Measurements from ENCODE around the gene DACH2.

The DACH2 gene

DNA sequence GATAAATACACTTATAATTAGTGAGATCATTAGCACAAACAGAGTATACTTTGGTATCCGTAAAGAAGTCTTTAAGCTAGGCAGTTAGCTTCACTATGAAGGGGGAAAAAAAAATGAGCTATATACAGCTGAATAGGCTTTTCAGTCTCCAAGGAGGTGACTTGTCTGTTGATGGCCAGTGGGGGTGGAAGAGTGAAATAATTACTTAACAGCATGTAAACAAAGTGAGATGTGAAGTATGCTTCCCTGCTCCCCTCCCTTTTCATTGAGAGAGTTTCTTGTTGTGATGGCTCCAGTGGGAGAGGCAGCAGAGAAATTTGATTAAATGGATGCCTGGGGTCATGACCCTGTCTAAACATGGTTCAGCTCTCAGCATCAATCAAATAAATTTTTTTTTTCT lies 180.9 kb downstream of the DACH2 start:
- DNase-seq = no peak

DNA sequence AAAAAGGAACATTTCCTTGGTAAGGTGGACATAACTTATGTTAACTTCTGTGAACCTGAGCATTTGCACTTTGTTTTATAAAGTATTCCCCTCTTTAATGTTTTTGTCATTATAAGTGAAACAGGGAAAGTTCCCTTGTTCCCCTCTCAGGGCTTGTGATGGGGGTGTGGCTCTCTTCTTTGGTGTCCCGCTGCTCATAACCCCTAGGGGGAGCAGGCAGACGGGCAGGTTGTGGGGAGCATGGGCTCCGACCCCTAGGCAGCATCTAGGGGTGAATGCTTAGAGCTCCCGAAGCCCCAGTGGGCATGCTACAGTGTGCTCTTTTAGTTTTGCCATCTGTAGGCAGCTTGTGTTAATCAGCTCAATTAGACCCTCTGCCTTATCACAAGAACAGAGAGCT lies 200.4 kb downstream of the DACH2 start:
- no peak for DNase-seq

DNA sequence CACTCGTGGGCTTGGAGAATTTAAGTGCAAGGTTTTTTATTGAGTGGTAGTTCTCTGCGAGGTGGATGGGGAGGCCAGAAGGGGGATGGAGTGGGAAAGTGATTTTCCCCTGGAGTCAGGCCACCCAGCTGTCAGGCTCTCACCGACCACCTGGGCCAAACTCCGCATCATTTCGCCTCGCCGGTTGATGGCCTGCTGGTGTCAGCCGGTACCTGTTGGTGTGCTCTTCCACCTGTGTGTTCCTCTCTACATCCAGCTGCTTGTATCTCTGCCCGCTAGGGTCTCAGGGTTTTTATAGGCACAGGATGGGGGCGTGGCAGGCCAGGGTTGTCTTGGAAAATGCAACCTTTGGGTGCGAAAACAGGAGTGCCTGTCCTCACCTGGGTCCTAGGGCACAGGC lies 200.9 kb downstream of the DACH2 start:
- no peak for DNase-seq

- no peak for DNase-seq
These were observed 221.8 kb downstream of the DACH2 start for GRCh38 chrX:86369847-86370630.

- DNase-seq = no peak
These were observed 222.7 kb downstream of the DACH2 start for GRCh38 chrX:86370927-86371326.

DNA sequence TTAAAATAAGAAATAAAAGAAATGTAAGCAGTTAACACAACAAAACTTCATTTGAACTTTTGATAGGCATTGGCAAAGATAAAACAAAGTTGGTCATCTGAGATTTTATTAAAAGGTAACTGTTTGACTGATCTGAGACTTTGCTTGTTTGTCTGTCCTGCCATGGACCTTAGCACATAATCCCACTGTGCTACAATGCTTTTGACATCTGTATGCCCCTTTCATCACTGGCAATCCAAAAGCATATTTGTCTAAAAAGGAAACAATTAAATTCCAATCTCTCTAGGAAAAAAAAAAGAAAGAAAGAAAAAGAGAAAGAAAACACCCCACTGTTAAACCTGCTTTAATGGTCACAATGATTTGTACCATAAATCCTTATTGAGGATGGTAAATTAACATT lies 231.0 kb downstream of the DACH2 start:
- no peak for DNase-seq

DNA sequence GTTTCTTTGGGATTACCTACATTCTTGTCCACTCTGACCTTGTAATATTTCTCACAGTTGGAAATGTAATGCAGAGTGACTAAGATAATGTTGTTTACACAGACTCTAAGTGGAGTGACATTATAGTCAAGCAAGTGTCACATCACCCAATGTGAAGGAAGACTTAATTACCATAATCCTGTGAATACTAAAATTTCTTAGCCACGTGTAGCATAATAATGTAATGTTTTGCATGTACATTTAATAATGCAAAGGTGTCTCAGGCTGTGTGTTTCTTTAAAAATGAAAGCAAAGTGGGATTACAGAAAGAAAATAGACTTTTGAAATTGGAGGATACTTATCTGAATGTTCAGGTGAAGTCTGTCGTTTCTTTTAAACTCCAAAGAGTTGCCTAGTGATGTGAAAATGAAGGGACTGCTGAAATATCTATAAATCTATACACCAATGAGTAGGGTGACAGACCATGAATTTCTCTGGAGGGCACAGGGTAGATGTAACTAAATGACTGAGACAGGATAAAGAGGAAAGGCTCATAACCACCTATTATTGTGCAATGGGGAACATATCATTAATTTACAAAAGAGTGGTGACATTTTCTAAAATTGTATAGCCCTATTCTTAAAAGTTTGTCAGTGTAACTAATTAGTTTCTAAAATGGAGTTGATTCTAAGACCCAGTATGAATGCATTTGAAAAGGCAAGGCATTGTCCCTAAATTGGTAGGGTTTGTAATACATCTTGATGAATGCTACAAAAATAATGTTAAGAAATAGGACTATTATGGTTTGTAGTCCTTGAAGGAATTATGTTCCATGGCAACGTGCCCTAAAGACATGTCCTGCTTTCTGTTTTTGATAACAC lies 235.7 kb downstream of the DACH2 start:
- no peak for DNase-seq

GRCh38 chrX:86407371-86407770 lies 259.1 kb downstream of the DACH2 start:
- no peak for DNase-seq

- no peak for DNase-seq
These were observed 273.5 kb downstream of the DACH2 start for GRCh38 chrX:86421771-86422170.

DNA sequence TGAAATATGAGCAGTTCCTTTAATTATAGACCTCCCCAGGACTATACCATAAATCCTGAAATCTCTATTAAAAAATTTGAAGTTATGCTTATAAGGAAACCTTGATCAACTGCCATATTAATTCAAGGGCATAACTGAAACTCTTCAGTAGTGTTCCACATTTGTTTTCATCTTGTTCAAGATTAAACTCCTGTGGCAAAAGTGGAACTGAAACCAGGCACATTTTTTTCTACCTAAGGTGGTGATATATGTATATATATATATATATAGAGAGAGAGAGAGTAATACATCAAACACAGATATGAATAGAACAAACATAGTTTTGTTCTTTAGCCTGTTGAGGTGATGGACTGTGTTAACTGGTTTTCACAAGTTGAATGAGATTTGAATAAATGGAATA lies 287.9 kb downstream of the DACH2 start:
- DNase-seq = no peak

- no peak for DNase-seq
These were observed 307.2 kb downstream of the DACH2 start for GRCh38 chrX:86455495-86455894.

GRCh38 chrX:86460760-86461159 lies 312.5 kb downstream of the DACH2 start:
- no peak for DNase-seq

DNA sequence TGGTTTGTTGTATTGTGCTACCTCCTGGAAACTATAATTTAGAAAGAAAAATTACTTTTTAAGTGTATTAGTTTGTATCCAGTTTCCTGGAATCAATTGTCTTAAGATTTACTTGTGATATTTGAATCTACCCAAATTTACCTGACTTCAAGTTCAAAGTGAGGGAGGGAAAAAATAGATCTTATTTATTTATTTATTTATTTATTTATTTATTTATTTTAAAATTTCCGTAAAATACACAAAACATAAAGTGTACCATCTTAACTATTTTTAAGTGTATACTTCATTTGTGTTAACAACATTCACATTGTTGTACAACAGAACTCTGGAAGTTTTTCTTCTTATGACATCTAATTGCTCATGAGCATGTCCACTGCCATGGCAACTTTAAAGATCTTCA lies 356.0 kb downstream of the DACH2 start:
- no peak for DNase-seq

DNA sequence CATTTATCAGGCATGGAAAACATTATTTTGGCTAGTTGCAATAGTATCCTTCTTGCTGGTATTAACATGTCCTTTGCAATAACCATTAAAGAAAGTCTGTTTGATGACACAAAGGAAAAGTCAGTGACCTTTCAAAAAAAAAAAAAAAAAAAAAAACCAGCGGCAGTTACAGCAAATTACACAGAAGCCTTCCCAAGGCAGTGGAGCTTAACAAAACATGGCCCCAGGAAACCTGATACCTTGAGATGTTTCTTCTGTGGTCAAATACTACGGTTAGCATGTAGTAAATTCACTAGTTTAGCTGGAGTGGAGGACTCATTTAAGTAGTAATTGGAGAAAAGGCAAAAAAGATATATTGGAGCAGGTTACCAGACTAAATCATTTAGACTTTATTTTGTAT lies 359.1 kb downstream of the DACH2 start:
- no peak for DNase-seq

- DNase-seq = no peak
These were observed 431.5 kb downstream of the DACH2 start for GRCh38 chrX:86579777-86580176.

DNA sequence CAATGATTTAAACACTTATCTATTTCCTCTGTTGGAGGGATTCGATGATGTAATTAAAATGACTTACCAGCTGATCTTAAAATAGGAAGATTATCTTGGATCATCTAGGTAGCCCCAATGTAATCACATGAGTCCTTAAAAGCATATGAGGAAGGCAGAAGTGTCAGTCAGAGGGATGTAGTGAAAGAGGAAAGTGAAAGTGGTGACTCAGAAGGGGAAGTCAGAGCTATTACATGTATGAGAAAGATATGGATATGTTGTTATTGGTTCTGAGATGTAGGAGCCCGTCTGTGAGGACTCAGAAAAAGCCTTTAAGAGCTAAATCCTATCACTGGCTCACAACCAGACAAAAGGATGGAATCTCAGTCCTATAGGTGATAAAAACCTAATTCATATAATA lies 456.4 kb downstream of the DACH2 start:
- DNase-seq = peak in 1 of 5 donors; percentile 3

DNA sequence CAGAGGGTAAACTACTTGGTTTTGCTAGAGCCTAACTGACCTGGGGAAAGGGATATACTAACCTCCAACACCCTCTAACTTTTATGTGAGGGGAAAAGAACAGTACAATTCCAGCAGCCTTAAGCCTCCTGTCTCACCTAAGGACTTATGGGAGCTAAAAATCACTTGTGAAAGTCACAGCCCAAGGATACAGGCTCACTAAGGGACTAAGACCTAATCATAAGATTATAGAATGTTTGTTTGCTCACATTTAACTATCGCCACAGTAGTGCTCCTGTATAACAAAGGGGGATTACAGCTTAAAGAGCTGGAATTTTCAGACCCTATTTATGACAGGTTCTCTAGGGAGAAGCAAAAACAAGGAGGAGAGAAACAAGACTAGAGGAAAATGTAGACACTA lies 548.7 kb downstream of the DACH2 start:
- no peak for DNase-seq

DNA sequence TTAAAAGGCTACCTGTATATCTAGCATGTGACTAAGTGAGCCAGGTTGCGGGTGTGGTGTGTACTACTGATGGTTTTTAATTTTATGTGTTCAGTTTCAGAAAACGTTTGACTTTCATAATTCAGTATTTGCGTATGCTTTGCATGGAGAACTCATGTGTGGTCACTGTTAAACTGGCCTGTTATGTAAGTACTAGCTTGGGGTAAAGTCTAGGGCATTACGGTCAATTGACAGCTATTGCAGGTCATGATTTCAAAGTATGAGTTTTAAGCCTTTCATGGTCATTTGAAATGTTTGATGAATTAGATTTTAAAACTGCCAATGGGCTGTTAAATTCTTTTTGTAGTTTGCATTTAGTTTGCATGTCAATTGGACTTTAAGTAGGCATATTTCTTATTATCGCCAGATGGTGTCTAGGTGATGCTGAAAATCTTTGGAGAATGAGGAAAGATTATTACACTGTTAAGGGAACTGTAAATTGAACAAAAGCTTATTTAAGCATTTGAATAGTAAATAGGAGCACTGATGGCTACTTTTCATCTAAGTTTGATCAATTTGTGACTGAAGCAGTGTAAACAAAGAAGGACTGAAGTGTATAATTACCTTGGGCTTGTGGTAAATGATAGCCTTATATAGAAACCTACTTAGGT lies 563.4 kb downstream of the DACH2 start:
- DNase-seq = no peak

- no peak for DNase-seq
These were observed 566.2 kb downstream of the DACH2 start for GRCh38 chrX:86714441-86714840.

DNA sequence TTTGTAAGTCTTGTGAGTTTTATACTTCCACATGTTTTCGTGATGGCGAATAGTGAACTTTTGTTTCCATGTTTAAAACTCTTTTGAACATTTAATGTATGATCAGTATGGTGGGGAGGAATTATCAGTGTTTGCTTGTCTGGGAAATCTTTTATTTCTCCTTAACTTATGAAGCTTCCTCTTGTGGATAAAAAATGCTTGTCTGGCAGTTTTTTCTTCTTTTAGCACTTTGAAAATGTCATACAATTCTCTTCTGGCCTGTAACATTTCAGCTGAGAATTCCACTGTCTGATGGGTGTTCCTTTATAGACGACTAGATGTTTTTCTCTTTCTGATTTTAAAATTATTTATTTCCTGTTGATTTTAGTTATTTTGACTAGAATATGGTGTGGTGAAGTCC lies 576.0 kb downstream of the DACH2 start:
- DNase-seq = no peak

GRCh38 chrX:86747091-86747490 lies 598.8 kb downstream of the DACH2 start:
- DNase-seq = no peak

GRCh38 chrX:86805241-86805640 lies 657.0 kb downstream of the DACH2 start:
- DNase-seq = no peak

- no peak for DNase-seq
These were observed 658.5 kb downstream of the DACH2 start for GRCh38 chrX:86806786-86807185.

DNA sequence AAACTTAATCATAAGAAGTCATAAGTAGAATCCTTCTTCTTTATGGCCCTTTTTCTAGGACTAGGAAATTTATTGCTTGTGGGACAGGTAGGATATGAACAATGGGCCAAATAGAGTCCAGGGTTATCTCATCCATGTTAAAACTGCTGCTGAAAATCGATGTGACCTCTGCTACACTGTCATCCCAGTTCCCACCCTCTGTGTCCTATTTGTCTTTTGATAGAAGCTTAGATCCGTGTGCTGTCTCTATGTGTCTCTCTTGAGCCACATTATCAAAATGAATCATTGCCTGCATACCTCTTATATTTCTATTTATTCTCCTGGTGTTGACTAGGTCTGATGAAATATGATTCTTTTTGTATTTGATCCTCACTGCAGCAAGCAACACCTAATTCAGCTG lies 661.4 kb downstream of the DACH2 start:
- DNase-seq = no peak
